Thyroid gland (tissue), 4 donors: ENCODE measurements around the gene ADAM22.

ENCODE experiments used
- CTCF ChIP-seq, 6 experiments: fragments of 200-600 bp in 3 of 6; fragments of 450-650 bp in 3 of 6; sonication (generic) in 3 of 6; IDR thresholded peaks; one replicate each; pipeline ENCODE4 v1.5.1; 2016 to 2019; ENCODE audit warnings: antibody characterized with exemption in 6 of 6, mild to moderate bottlenecking in 2 of 6, inconsistent platforms in 1 of 6, moderate library complexity in 1 of 6
- POLR2A ChIP-seq, 2 donors: fragments of 450-650 bp; IDR thresholded peaks; one replicate each; pipeline ENCODE4 v1.6.1; 2017; ENCODE audit warnings: antibody characterized with exemption in 2 of 2, mild to moderate bottlenecking in 2 of 2, moderate library complexity in 1 of 2

- TF ChIP-seq CTCF (IDR thresholded peaks at IDR 0.05) (no peak), POLR2A (IDR thresholded peaks at IDR 0.05) (peak in 1 of 2 donors; percentile 85)
Measured at GRCh38 chr7:87933953-87934698, at the start of gene ADAM22.
